ENCODE measurements around the gene SEC23B. TPM values are rescaled to one million over a fixed set of nuclear protein-coding genes. Genes with fewer than 3 reads are reported as not detected.

SEC23B gene
- total and polyA plus RNA-seq, 2 of the 13 experiments (the other 11 are each of a cell fraction or from before 2014, with no cell fraction given) = 114 to 120 TPM

DNA sequence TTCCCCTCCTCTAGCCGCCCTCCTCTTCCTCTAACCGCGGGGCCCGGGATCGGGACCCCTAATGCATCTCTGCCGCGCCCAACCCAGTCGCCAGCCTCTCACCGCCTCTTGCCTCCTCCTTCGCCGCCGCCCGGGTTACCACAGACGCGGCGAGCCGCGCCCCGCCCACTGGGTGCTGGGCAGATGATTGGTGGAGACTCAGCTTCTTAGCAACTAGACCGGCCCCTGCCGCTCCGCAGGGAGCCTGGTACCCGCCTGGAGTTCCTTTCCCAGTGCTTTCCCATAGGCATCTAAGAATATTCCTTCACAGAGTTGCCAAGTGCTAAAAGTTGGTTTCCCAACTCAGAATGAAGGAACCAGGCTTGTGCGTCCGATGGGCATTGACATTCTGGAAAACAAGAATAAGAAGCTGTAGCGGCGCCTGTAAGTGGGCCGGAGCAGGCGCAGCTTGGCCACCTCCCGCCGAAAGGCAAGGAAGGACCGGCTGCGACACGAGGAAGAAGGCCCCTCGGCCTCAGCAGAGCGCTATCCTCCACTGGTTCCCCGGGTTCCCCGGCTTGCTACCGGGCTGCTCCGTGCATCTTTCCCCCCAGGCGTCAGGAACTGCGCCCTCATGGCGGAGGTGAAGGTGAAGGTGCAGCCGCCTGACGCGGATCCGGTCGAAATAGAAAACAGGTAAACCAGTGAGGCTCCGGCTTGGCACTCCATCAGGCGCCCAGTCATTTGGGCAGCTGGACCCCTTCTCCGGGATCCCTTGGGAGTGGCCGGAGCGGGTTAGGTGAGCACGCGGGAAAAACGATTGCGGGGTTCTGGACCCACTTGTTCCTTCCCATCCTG is 40.6 kb upstream of the SEC23B start, which contains the start of the genes DZANK1 and POLR3F (continued):
- TF ChIP-seq PPARG (CRISPR knock-in tag; conservative IDR thresholded peaks at IDR 0.05) (peak; percentile 70), ZFP36 (IDR thresholded peaks at IDR 0.05; ENCODE audit: borderline replicate concordance, low read depth, low read length, partially characterized antibody) (no peak), ZNF766 (CRISPR knock-in tag; IDR thresholded peaks at IDR 0.05; ENCODE audit: borderline replicate concordance) (peak; percentile 45), ZFP62 (CRISPR knock-in tag; IDR thresholded peaks at IDR 0.05) (no peak), MEIS2 (CRISPR knock-in tag; IDR thresholded peaks at IDR 0.05) (peak; percentile 40; the same call in 1 of the 2 replicates), ZNF883 (CRISPR knock-in tag; IDR thresholded peaks at IDR 0.05; ENCODE audit: not compliant biosample characterization) (peak; percentile 88), ATRX (CRISPR knock-in tag; IDR thresholded peaks at IDR 0.05; ENCODE audit: borderline replicate concordance) (no peak), TOE1 (CRISPR knock-in tag; IDR thresholded peaks at IDR 0.05) (peak; percentile 79; the same call in 1 of the 2 replicates), IRF9 (CRISPR knock-in tag; IDR thresholded peaks at IDR 0.05; ENCODE audit: borderline replicate concordance) (peak; percentile 90), GTF3A (CRISPR knock-in tag; conservative IDR thresholded peaks at IDR 0.05) (no peak), NRL (CRISPR knock-in tag; IDR thresholded peaks at IDR 0.05; ENCODE audit: borderline replicate concordance) (peak; percentile 83; the same call in 1 of the 2 replicates), KDM6A (CRISPR knock-in tag; IDR thresholded peaks at IDR 0.05; ENCODE audit: low read depth) (no peak), ZNF317 (CRISPR knock-in tag; IDR thresholded peaks at IDR 0.05) (no peak), ZNF598 (CRISPR knock-in tag; IDR thresholded peaks at IDR 0.05; ENCODE audit: borderline replicate concordance) (peak; percentile 33; the same call in 1 of the 2 replicates), RFX3 (CRISPR knock-in tag; IDR thresholded peaks at IDR 0.05) (peak; percentile 91), ZNF550 (CRISPR knock-in tag; IDR thresholded peaks at IDR 0.05; ENCODE audit: borderline replicate concordance) (no peak), ZNF136 (CRISPR knock-in tag; IDR thresholded peaks at IDR 0.05; ENCODE audit: low read depth) (peak; percentile 54; the same call in 1 of the 2 replicates), SKIL (CRISPR knock-in tag; IDR thresholded peaks at IDR 0.05; ENCODE audit: borderline replicate concordance) (no peak), ZBTB14 (CRISPR knock-in tag; IDR thresholded peaks at IDR 0.05) (no peak), ZFP36L2 (CRISPR knock-in tag; IDR thresholded peaks at IDR 0.05) (no peak), KLF15 (CRISPR knock-in tag; IDR thresholded peaks at IDR 0.05; ENCODE audit: borderline replicate concordance) (peak; percentile 26), SOX5 (CRISPR knock-in tag; IDR thresholded peaks at IDR 0.05; ENCODE audit: borderline replicate concordance) (no peak; the same call in 1 of the 2 replicates), ZNF274 (CRISPR knock-in tag; IDR thresholded peaks at IDR 0.05) (peak; percentile 78; the same call in 1 of the 2 replicates), MIER3 (CRISPR knock-in tag; IDR thresholded peaks at IDR 0.05; ENCODE audit: borderline replicate concordance) (peak; percentile 80; the same call in 1 of the 2 replicates), ZNF224 (CRISPR knock-in tag; IDR thresholded peaks at IDR 0.05) (0 out of 2 replicates have a peak, but pooled peaks have one; percentile 62), ZSCAN20 (CRISPR knock-in tag; IDR thresholded peaks at IDR 0.05; ENCODE audit: borderline replicate concordance) (peak; percentile 88), NFIC (IDR thresholded peaks at IDR 0.05; ENCODE audit: low read length) (peak; percentile 73)
